CD4-positive, CD25-positive, alpha-beta regulatory T cell (primary cell): ENCODE measurements around the gene GALNT12. TPM values are rescaled to one million over a fixed set of nuclear protein-coding genes. Genes with fewer than 3 reads are reported as not detected.

Source experiments
- ATAC-seq, 2 donors: fragments of 150-1000 bp; cut with Tn5 transposase; one replicate each; pipeline ENCODE4 v1.10.0; 2021; ENCODE audit warnings: low read depth in 2 of 2, moderate number of reproducible peaks in 2 of 2, moderate library complexity in 1 of 2
- DNase-seq, 3 donors: peaks; one replicate each; pipeline versions ENCODE4 v3.0.0 to v3.0.0-alpha.2; 2012 to 2022; ENCODE audit warnings: mixed read lengths in 1 of 3
- H3K27ac ChIP-seq: one replicate; pipeline ENCODE4 v1.7.0; 2013; ENCODE audit warnings: mild to moderate bottlenecking, low read length; ENCODE audit not compliant: insufficient read depth, poor library complexity, severe bottlenecking
- H3K27me3 ChIP-seq: one replicate; pipeline ENCODE4 v1.7.0; 2013; ENCODE audit warnings: low read length; ENCODE audit not compliant: control insufficient read depth, insufficient read depth
- H3K36me3 ChIP-seq: one replicate; pipeline ENCODE4 v1.7.0; 2013; ENCODE audit warnings: mild to moderate bottlenecking, low read length, moderate library complexity; ENCODE audit not compliant: control insufficient read depth, insufficient read depth
- H3K4me1 ChIP-seq: 2 replicates; pipeline ENCODE4 v1.7.0; 2013; ENCODE audit warnings: mild to moderate bottlenecking, low read length; ENCODE audit not compliant: insufficient read depth, control insufficient read depth, poor library complexity, severe bottlenecking
- H3K4me3 ChIP-seq: one replicate; pipeline ENCODE4 v1.7.0; 2013; ENCODE audit warnings: low read depth, mild to moderate bottlenecking, low read length, moderate library complexity
- H3K9me3 ChIP-seq, 2 experiments: 1 replicate in 1 of 2; 2 replicates in 1 of 2; pipeline ENCODE4 v1.7.0; 2013; ENCODE audit warnings: low read length in 2 of 2, mild to moderate bottlenecking in 1 of 2, moderate library complexity in 1 of 2; ENCODE audit not compliant: control insufficient read depth in 2 of 2
- H3K27ac Mint-ChIP-seq, 3 donors: one replicate each; pipeline ENCODE4 v1.8.0; 2020 to 2022; ENCODE audit warnings: mild to moderate bottlenecking in 3 of 3, mixed read lengths in 3 of 3, moderate library complexity in 2 of 3
- H3K27me3 Mint-ChIP-seq: one replicate; pipeline ENCODE4 v1.8.0; 2022; ENCODE audit warnings: mild to moderate bottlenecking, mixed read lengths
- H3K36me3 Mint-ChIP-seq: one replicate; pipeline ENCODE4 v1.8.0; 2020; ENCODE audit warnings: mixed read lengths
- H3K4me1 Mint-ChIP-seq, 4 donors: one replicate each; pipeline ENCODE4 v1.8.0; 2020 to 2022; ENCODE audit warnings: mixed read lengths in 4 of 4, mild to moderate bottlenecking in 1 of 4
- H3K4me3 Mint-ChIP-seq, 4 donors: one replicate each; pipeline ENCODE4 v1.8.0; 2020 to 2022; ENCODE audit warnings: mild to moderate bottlenecking in 4 of 4, mixed read lengths in 4 of 4, moderate library complexity in 3 of 4
- H3K9me3 Mint-ChIP-seq, 7 donors: one replicate each; pipeline ENCODE4 v1.8.0; 2020 to 2022; ENCODE audit warnings: mixed read lengths in 7 of 7, mild to moderate bottlenecking in 3 of 7, moderate library complexity in 2 of 7
- polyA plus RNA-seq, 4 donors: library from polyadenylated mRNA; unstranded; fragments of 300-500 nt; fragmentation: Illumina TruSeq; gene quantifications; one replicate each; pipeline ENCODE4 v1.2.3, GENCODE V29; 2021
- total RNA-seq: library from RNA; stranded (reverse); gene quantifications from one replicate; pipeline ENCODE4 v1.2.3, GENCODE V29; 2022

The GALNT12 gene
- total and polyA plus RNA-seq, 5 donors from 2014 or later = 1.4 to 4.7 (median 2.0) TPM

- Mint-ChIP-seq H3K9me3 (peaks cover 0 to 1% (median 0%) of the 10 kb centered on the region in 7 donors), H3K36me3 (no peaks in the 10 kb centered on the region), H3K27me3 (no peaks in the 10 kb centered on the region), H3K4me3 (no peak overlapping the region), H3K4me1 (no peaks in the 10 kb centered on the region), H3K27ac (no peak overlapping the region)
- Histone ChIP-seq H3K9me3 (no peaks in the 10 kb centered on the region), H3K27me3 (peaks cover 3% of the 10 kb centered on the region), H3K4me1 (no peaks in the 10 kb centered on the region), H3K36me3 (no peaks in the 10 kb centered on the region), H3K27ac (no peak overlapping the region), H3K4me3 (no peak overlapping the region)
- no peak for DNase-seq
- no peak for ATAC-seq
Observed at GRCh38 chr9:98873951-98874371, 66.5 kb downstream of the GALNT12 start.

- no peak overlapping the region for H3K27ac ChIP-seq
- no peaks in the 10 kb centered on the region for H3K36me3 ChIP-seq
- Mint-ChIP-seq H3K9me3 (no peaks in the 10 kb centered on the region), H3K4me1 (no peaks in the 10 kb centered on the region), H3K27ac (no peak overlapping the region), H3K36me3 (no peaks in the 10 kb centered on the region), H3K27me3 (no peaks in the 10 kb centered on the region), H3K4me3 (no peak overlapping the region)
- ATAC-seq = no peak
- no peak for DNase-seq
- H3K9me3 ChIP-seq = no peaks in the 10 kb centered on the region
- H3K4me3 ChIP-seq = no peak overlapping the region
- H3K4me1 ChIP-seq = no peaks in the 10 kb centered on the region
- no peaks in the 10 kb centered on the region for H3K27me3 ChIP-seq
Observed at GRCh38 chr9:98874721-98875255, 67.3 kb downstream of the GALNT12 start.

GRCh38 chr9:98875536-98875935, 68.1 kb downstream of the GALNT12 start:
- ATAC-seq = no peak
- Mint-ChIP-seq H3K9me3 (no peaks in the 10 kb centered on the region), H3K27ac (no peak overlapping the region), H3K4me3 (no peak overlapping the region), H3K27me3 (no peaks in the 10 kb centered on the region), H3K36me3 (no peaks in the 10 kb centered on the region), H3K4me1 (no peaks in the 10 kb centered on the region)
- H3K4me1 ChIP-seq = no peaks in the 10 kb centered on the region
- H3K36me3 ChIP-seq = no peaks in the 10 kb centered on the region
- H3K4me3 ChIP-seq = no peak overlapping the region
- no peak for DNase-seq
- H3K27ac ChIP-seq = no peak overlapping the region
- H3K9me3 ChIP-seq = no peaks in the 10 kb centered on the region
- H3K27me3 ChIP-seq = no peaks in the 10 kb centered on the region

- Mint-ChIP-seq H3K36me3 (no peaks in the 10 kb centered on the region), H3K9me3 (peaks cover 0 to 1% (median 0%) of the 10 kb centered on the region in 7 donors), H3K27ac (no peak overlapping the region), H3K27me3 (no peaks in the 10 kb centered on the region), H3K4me3 (no peak overlapping the region), H3K4me1 (no peaks in the 10 kb centered on the region)
- H3K36me3 ChIP-seq = no peaks in the 10 kb centered on the region
- no peak overlapping the region for H3K27ac ChIP-seq
- DNase-seq = no peak
- H3K27me3 ChIP-seq = no peaks in the 10 kb centered on the region
- no peak for ATAC-seq
- H3K9me3 ChIP-seq = no peaks in the 10 kb centered on the region
- no peaks in the 10 kb centered on the region for H3K4me1 ChIP-seq
- H3K4me3 ChIP-seq = no peak overlapping the region
Observed at GRCh38 chr9:98877311-98877710, 69.8 kb downstream of the GALNT12 start.

- no peaks in the 10 kb centered on the region for H3K9me3 ChIP-seq
- DNase-seq = no peak
- Mint-ChIP-seq H3K27ac (no peak overlapping the region), H3K9me3 (peaks cover 0 to 1% (median 0%) of the 10 kb centered on the region in 7 donors), H3K36me3 (no peaks in the 10 kb centered on the region), H3K4me3 (no peak overlapping the region), H3K4me1 (no peaks in the 10 kb centered on the region), H3K27me3 (no peaks in the 10 kb centered on the region)
- H3K4me1 ChIP-seq = no peaks in the 10 kb centered on the region
- H3K4me3 ChIP-seq = no peak overlapping the region
- no peak for ATAC-seq
- no peaks in the 10 kb centered on the region for H3K36me3 ChIP-seq
- no peak overlapping the region for H3K27ac ChIP-seq
- no peaks in the 10 kb centered on the region for H3K27me3 ChIP-seq
Observed at GRCh38 chr9:98879094-98879962, 71.9 kb downstream of the GALNT12 start.

GRCh38 chr9:98879963-98880310, 72.5 kb downstream of the GALNT12 start:
- no peak overlapping the region for H3K4me3 ChIP-seq

GRCh38 chr9:98880311-98881015, 73.0 kb downstream of the GALNT12 start:
- no peak overlapping the region for H3K4me3 Mint-ChIP-seq
- Histone ChIP-seq H3K9me3 (no peaks in the 10 kb centered on the region), H3K4me3 (no peak overlapping the region), H3K36me3 (no peaks in the 10 kb centered on the region), H3K27me3 (no peaks in the 10 kb centered on the region), H3K27ac (no peak overlapping the region), H3K4me1 (no peaks in the 10 kb centered on the region)
- no peak overlapping the region for H3K27ac Mint-ChIP-seq
- peaks cover 0 to 1% (median 0%) of the 10 kb centered on the region in 7 donors for H3K9me3 Mint-ChIP-seq
- DNase-seq (no peak), ATAC-seq (no peak)
- H3K36me3 Mint-ChIP-seq = no peaks in the 10 kb centered on the region
- H3K4me1 Mint-ChIP-seq = no peaks in the 10 kb centered on the region
- H3K27me3 Mint-ChIP-seq = peaks cover 2% of the 10 kb centered on the region

More at GRCh38 chr9:98879963-98880310, 72.5 kb downstream of the GALNT12 start:
- Histone ChIP-seq H3K36me3 (no peaks in the 10 kb centered on the region), H3K4me1 (no peaks in the 10 kb centered on the region), H3K27me3 (no peaks in the 10 kb centered on the region), H3K27ac (no peak overlapping the region), H3K9me3 (no peaks in the 10 kb centered on the region)
- Mint-ChIP-seq H3K4me3 (no peak overlapping the region), H3K4me1 (no peaks in the 10 kb centered on the region), H3K9me3 (peaks cover 0 to 1% (median 0%) of the 10 kb centered on the region in 7 donors), H3K27ac (no peak overlapping the region), H3K36me3 (no peaks in the 10 kb centered on the region), H3K27me3 (no peaks in the 10 kb centered on the region)
- DNase-seq (no peak), ATAC-seq (no peak)
